HepG2 (cell line): ENCODE data around the gene MYL12B. TPM values are rescaled to one million over a fixed set of nuclear protein-coding genes. Genes with fewer than 3 reads are reported as not detected.

Experiments used
- ARHGAP35 ChIP-seq: sonication (generic); formaldehyde crosslinking; IDR thresholded peaks from 2 replicates; pipeline ENCODE4 v1.9.0; 2022; ENCODE audit warnings: mild to moderate bottlenecking, inconsistent platforms, moderate library complexity, missing genetic modification reagents, borderline replicate concordance
- ATRX ChIP-seq: sonication (generic); formaldehyde crosslinking; IDR thresholded peaks from 2 replicates; pipeline ENCODE4 v1.4.0; 2020; ENCODE audit warnings: missing genetic modification reagents, borderline replicate concordance
- DNMT3B ChIP-seq: conservative IDR thresholded peaks from 2 replicates; pipeline ENCODE4 v1.6.1; 2016; ENCODE audit warnings: missing biosample characterization, control low read depth
- FOXM1 ChIP-seq: sonication (generic); formaldehyde crosslinking; IDR thresholded peaks from 2 replicates; pipeline ENCODE4 v1.5.0; 2020; ENCODE audit warnings: missing genetic modification reagents
- HDAC1 ChIP-seq: sonication (generic); formaldehyde crosslinking; IDR thresholded peaks from 2 replicates; pipeline ENCODE4 v1.5.1; 2020; ENCODE audit warnings: mild to moderate bottlenecking, missing genetic modification reagents
- HOXD1 ChIP-seq: sonication (generic); formaldehyde crosslinking; IDR thresholded peaks from 2 replicates; pipeline ENCODE4 v1.5.0; 2020; ENCODE audit warnings: missing genetic modification reagents
- MIER3 ChIP-seq: IDR thresholded peaks from 2 replicates; pipeline ENCODE4 v1.6.1; 2016; ENCODE audit warnings: missing compliant biosample characterization, borderline replicate concordance
- MYPOP ChIP-seq: sonication (generic); formaldehyde crosslinking; IDR thresholded peaks from 2 replicates; pipeline ENCODE4 v1.8.1; 2023; ENCODE audit warnings: mild to moderate bottlenecking, moderate library complexity, missing genetic modification reagents
- NFRKB ChIP-seq: fragments of 450-650 bp; IDR thresholded peaks from 2 replicates; pipeline ENCODE4 v1.6.1; 2017
- PRDM10 ChIP-seq: sonication (generic); formaldehyde crosslinking; IDR thresholded peaks from 2 replicates; pipeline ENCODE4 v1.4.0; 2020; ENCODE audit warnings: low read depth, missing genetic modification reagents
- RBM39 ChIP-seq: fragments of 200-400 bp; formaldehyde crosslinking; IDR thresholded peaks from one replicate; pipeline ENCODE4 v1.6.1; 2018; ENCODE audit warnings: antibody characterized with exemption, mild to moderate bottlenecking, low read depth, low read length; ENCODE audit not compliant: poor library complexity, severe bottlenecking
- REST ChIP-seq, 2 experiments: IDR thresholded peaks; 2 replicates each; pipeline ENCODE4 v1.6.1; 2011 to 2012; ENCODE audit warnings: low read length in 2 of 2, borderline replicate concordance in 1 of 2, low read depth in 1 of 2, mild to moderate bottlenecking in 1 of 2, moderate library complexity in 1 of 2
- TGIF2 ChIP-seq: IDR thresholded peaks from 2 replicates; pipeline ENCODE4 v1.6.1; 2016; ENCODE audit warnings: control low read depth, missing compliant biosample characterization
- YY1 ChIP-seq: IDR thresholded peaks from 2 replicates; pipeline ENCODE4 v1.6.1; 2011; ENCODE audit warnings: low read length, low read depth, moderate library complexity, mild to moderate bottlenecking; ENCODE audit not compliant: insufficient read depth, insufficient replicate concordance
- ZBTB7A ChIP-seq: sonication (generic); formaldehyde crosslinking; IDR thresholded peaks from 2 replicates; pipeline ENCODE4 v1.8.0; 2022; ENCODE audit warnings: mild to moderate bottlenecking, missing genetic modification reagents
- ZNF121 ChIP-seq: sonication (generic); formaldehyde crosslinking; IDR thresholded peaks from 2 replicates; pipeline ENCODE4 v1.5.0; 2020; ENCODE audit warnings: mild to moderate bottlenecking, missing genetic modification reagents
- ZNF232 ChIP-seq: sonication (generic); formaldehyde crosslinking; IDR thresholded peaks from 2 replicates; pipeline ENCODE4 v1.4.0; 2020; ENCODE audit warnings: missing genetic modification reagents, borderline replicate concordance
- ZNF263 ChIP-seq: sonication (generic); formaldehyde crosslinking; IDR thresholded peaks from 2 replicates; pipeline ENCODE4 v1.4.0; 2020; ENCODE audit warnings: missing genetic modification reagents
- ZNF30 ChIP-seq: sonication (generic); formaldehyde crosslinking; IDR thresholded peaks from 2 replicates; pipeline ENCODE4 v1.5.0; 2020; ENCODE audit warnings: mild to moderate bottlenecking, missing genetic modification reagents
- ZNF441 ChIP-seq: sonication (generic); formaldehyde crosslinking; IDR thresholded peaks from 2 replicates; pipeline ENCODE4 v1.7.0; 2021; ENCODE audit warnings: missing genetic modification reagents, borderline replicate concordance
- ZNF605 ChIP-seq: sonication (generic); formaldehyde crosslinking; IDR thresholded peaks from 2 replicates; pipeline ENCODE4 v1.8.0; 2022; ENCODE audit warnings: mild to moderate bottlenecking, missing genetic modification reagents
- polyA plus RNA-seq, 8 experiments: library from polyadenylated mRNA; depleted of rRNA in 3 of 8; stranded (reverse) in 7 of 8; unstranded in 1 of 8; fragments of >200 nt; fragmentation: Illumina TruSeq in 4 of 8; extraction: Trizol in 4 of 8; gene quantifications; 2 replicates each; pipeline versions ENCODE4 v1.2.1 to v1.2.3, GENCODE V29; 2011 to 2016; ENCODE audit warnings: low read depth in 4 of 8, missing spikeins in 1 of 8, mixed read lengths in 1 of 8; ENCODE audit not compliant: insufficient read depth in 1 of 8
- total RNA-seq, 5 experiments: library from RNA; depleted of rRNA; stranded (reverse); fragments of >200 nt; fragmentation: Illumina TruSeq; extraction: Trizol; gene quantifications; 2 replicates each; pipeline ENCODE4 v1.2.3, GENCODE V29; 2016; ENCODE audit warnings: low read depth in 1 of 5

The MYL12B gene
- total and polyA plus RNA-seq, 2 of the 13 experiments (the other 11 are each of a cell fraction or from before 2014, with no cell fraction given): 265 to 340 TPM

- peak; percentile 99 for TF ChIP-seq PRDM10
- peak; percentile 65; the same call in 1 of the 2 replicates for TF ChIP-seq HOXD1 (CRISPR knock-in tag)
- no peak for TF ChIP-seq ZBTB7A (CRISPR knock-in tag)
- no peak; the same call in 1 of the 2 replicates for TF ChIP-seq DNMT3B (CRISPR knock-in tag)
- peak; percentile 82; the same call in 1 of the 2 replicates for TF ChIP-seq ZNF605
- TF ChIP-seq MYPOP (CRISPR knock-in tag): peak; percentile 79; the same call in 1 of the 2 replicates
- no peak for TF ChIP-seq MIER3 (CRISPR knock-in tag)
- peak in 1 of 2 experiments; percentile 30; a peak in 1 of 4 replicates for TF ChIP-seq REST (IDR thresholded peaks at IDR 0.05; ENCODE audit: borderline replicate concordance in 1 of 2, low read depth in 1 of 2, low read length in 2 of 2)
- TF ChIP-seq ZNF30 (CRISPR knock-in tag): no peak
- TF ChIP-seq FOXM1 (CRISPR knock-in tag): no peak
- no peak for TF ChIP-seq ZNF121 (CRISPR knock-in tag)
- peak; percentile 49 for TF ChIP-seq YY1
- peak; percentile 86; the same call in 1 of the 2 replicates for TF ChIP-seq ZNF232 (CRISPR knock-in tag)
- no peak for TF ChIP-seq ZNF263
- TF ChIP-seq ZNF441: peak; percentile 59; the same call in 1 of the 2 replicates
- TF ChIP-seq TGIF2 (CRISPR knock-in tag): peak; percentile 93
- peak; percentile 90 for TF ChIP-seq HDAC1 (CRISPR knock-in tag)
- 0 out of 2 replicates have a peak, but pooled peaks have one; percentile 29 for TF ChIP-seq ARHGAP35 (CRISPR knock-in tag)
- no peak for TF ChIP-seq NFRKB
- no peak for TF ChIP-seq ATRX (CRISPR knock-in tag)
- TF ChIP-seq RBM39: peak; percentile 67
Observed at GRCh38 chr18:3261373-3262233, at the start of gene MYL12B (continued).
